Measurements from ENCODE around the gene TLE1. TPM values are rescaled to one million over a fixed set of nuclear protein-coding genes. Genes with fewer than 3 reads are reported as not detected.

TLE1 gene
- total RNA-seq, 1 experiment from 2014 or later: 7.3 TPM

DNA sequence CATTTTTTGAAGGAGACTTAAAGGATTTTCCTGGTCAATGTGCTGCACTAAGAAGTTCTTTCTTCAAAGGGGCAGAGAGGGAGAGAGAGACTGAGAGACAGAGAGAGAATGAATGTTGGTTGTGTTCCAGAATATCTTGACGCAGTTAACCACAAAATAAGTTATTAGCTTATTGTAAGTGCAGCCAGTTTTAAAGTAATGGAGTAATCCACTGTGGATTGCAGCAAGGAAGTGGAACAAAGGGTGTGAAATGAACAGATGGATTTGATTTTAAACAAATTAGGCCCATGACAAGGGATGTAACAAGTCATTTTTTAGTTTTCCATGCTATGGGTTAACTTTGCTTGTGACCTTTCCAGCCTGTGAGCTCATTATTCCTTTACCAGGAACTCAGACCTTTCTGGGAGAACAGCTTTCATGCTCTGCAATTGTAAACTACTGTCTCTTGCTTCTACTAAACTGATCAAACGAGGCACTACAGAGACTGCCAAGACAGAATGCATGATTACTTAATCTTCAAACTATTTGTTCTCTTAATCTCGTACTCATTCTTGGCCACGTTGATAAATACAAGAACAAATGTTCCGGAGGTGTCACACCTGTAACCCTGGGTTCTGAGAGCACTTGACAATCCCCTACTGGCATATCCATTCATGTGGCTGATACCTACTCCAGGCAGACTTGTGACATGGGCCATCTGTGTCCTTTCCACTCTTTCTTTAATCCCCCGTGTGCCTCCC, 131.1 kb downstream of the TLE1 start:
- DNase-seq (ENCODE audit: extremely low read depth, low read depth): no peak

DNA sequence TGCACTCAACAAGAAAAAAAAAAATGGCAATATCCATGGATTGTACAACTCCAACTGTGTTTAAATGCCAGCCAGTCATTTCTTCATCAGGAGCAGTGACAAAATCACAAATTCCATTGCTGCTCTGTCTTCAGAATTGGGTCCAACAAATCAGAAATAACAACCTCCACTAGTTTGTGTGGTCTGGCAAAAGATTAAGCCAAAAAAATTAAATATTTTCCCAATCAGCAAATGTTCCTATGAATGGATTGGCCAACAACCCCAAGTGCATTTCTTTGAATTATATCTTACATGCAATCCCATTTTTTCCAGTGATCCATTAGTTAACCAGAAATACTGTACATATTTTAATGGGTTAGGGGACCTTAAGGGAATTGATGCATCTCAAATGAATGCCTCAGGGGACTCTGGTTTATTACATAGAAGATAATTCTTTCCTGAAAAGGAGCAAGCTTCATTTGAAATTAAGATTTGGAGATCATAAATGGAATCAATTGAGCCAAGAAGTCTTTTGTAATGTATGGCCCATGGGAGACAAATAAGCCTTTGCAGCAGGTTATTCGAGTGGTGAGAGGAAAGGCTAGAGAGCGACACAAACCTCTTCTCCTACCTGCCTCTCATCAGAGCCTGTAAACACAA, 131.8 kb downstream of the TLE1 start:
- no peak for DNase-seq (ENCODE audit: extremely low read depth, low read depth)

DNA sequence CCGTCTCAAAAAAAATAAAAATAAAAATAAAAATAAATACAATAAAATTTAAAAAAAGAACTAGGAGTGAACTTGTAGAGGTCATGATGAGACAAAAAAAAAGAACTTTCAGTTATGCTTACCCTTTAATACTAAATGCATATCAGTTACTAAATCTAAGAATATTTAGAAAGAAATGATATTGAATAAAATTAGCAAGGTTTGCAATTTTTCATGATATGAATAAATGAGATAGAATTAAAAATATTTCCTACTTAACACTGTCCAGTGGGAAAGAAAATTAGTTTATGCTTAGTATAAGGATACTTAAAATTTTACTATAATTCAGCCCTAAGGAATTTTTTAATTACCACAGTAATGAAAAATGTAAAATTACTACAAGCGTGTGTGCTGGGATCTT, 132.4 kb downstream of the TLE1 start:
- DNase-seq (ENCODE audit: extremely low read depth, low read depth): no peak

DNA sequence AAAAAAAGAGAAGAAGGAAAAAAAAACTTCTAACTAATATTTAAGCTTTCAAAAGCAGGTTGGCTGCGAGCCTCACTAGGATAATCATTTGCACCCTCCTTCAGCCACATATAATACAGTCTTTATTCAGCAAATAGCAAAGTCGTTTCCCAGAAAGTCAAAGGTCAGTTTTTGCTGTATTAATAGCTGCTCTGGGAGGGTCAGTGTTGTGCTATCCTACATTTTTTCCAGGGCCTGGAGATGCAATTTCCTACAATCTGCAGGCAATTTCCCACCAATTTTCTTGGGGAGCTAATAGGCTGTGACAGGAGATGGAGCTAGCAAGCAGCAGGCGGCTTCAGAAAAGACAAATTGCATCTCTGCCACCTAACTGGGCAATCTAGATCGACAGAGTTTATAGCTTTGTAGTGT, 136.8 kb downstream of the TLE1 start:
- no peak for DNase-seq (ENCODE audit: extremely low read depth, low read depth)

DNA sequence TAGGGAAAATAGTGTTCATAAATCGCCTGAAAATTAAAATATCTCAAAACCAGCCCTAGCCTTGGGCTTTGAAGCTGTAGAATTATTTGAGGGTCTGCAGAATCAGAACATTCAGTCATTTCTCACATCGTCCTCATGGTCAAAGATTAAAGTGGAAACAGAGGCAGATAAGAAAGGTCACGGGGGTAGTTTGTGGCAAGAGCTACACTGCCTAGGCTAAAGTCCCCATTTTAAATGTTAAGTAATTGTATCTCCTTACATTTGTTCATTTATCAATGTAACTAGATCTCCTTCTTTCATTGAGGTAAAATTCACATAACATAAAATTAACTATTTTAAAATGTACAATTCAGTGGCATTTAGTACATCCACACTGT, 139.2 kb downstream of the TLE1 start:
- DNase-seq (ENCODE audit: extremely low read depth, low read depth): no peak

DNA sequence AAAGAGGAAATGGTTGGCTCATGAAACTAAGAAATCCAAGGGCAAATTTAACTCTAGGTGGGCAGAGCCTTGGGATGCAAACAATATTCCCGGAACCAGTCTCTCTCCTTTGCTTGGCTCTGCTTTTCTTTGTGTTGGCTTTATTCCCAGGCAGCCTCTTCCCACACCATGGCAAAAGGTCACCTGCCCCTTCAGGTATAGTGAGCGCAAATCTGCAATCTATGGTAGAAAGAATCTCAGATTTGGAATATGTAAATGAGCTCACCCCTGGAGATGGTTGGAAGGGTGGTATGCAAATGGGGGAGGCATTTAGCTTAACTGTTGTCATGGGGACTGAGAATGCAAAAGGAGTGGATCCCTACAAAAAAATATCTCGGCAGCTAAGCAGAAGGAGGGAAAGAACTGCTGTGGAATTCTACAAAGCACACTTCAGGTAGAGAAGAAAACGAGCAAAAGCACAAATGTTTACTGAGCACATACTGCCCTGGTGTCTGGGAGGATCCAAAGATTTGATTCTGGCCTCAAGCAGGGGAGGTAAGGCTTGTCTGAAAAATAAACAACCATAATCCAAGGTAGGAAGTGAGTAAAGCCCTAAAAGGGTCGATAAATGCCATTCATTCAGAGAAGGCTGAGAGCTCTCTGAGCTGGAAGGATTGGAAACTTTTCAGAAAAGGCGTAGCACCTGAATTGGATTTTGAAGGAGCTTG, 139.7 kb downstream of the TLE1 start:
- DNase-seq (ENCODE audit: extremely low read depth, low read depth): no peak

DNA sequence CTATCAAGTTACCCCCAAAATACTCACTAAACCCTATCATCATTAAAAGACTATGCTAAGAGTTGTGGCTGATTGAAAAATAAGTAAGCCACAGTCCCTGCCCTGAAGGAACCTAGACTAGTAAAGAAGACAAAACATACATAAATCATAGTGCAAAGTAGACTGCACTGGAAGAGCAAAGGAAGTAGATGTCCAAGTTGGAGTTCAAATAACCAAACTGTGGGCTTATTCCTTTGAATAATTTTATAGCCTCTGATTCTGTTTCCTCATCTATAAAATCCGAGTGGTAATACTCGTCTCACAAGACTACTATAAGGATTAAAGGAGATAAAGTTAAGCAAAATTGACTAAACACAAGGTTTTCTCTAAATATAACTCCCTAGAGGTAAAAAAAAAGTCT, 140.4 kb downstream of the TLE1 start:
- no peak for DNase-seq (ENCODE audit: extremely low read depth, low read depth)

DNA sequence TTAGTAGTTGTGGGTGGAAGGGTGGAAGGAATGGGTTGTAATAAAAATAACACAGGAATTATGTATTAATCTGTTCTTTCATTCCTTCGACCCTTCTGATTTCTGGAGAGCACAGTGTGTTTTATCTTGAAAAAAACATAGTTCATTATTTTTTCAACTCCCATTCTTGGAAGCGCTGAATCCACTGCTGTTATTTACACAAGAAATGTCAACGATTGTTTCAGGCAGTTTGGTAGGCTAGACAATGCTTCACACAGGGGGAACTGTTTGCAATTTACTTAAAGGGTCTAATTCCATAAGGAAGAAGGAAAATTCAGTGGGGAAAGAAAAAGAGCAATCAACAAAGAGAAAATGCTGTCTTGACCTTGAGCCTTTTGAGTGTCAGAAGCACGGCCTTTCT, 142.9 kb downstream of the TLE1 start:
- no peak for DNase-seq (ENCODE audit: extremely low read depth, low read depth)

DNA sequence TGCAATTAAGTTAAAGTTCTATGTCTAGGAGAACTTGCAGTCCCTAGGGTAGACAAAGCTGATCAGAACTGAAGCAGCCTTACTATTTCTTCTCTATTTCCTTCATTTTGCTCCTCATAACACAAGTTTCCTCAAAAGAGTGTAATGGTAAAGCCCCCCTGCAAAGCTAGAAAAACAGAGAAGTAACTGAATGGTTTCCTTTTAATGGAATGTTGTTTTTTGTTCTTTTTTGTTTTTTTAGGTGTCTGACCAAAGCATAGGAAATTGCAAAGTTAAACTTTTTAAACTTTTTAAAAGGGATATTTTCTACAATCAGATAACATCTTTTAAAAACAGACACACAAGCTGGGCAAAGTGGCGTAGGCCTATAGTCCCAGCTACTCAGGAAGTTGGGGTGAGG, 145.7 kb downstream of the TLE1 start:
- DNase-seq (ENCODE audit: extremely low read depth, low read depth): no peak

DNA sequence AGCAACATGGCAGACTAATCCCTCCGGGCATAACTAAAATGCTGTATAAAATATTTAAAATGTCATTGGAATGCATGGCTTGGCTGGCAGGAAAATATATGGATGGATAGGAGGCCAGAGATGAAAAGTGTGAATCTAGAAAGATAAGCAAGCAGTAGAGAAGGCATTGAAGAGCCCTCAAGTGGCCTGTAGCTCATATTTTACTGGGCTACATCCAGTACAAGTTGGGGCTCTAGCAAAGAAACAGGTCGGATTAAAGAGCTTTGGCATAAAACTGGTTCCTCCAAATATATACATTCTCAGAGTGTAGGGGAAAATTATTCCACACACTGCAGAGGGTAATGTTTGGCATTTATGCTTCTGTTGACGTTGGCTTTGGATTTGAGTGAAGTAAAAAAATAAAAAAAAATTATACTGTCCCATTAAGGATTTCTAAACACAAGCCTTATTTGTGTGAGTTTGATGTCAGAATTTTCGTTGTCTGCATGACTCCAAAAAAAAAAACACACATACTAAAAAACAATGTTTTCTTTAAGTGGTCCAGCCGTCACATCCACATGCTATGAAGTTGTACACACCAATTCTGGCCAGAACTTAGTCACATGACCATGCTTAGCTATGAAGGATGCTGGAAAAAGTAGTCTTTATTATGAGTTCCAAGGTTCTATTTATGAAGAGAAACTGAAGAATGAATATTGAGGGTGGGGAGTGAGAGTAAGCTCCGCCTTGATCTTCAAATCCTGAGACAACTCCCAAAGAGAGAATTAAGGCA, 147.0 kb downstream of the TLE1 start:
- no peak for DNase-seq (ENCODE audit: extremely low read depth, low read depth)

DNA sequence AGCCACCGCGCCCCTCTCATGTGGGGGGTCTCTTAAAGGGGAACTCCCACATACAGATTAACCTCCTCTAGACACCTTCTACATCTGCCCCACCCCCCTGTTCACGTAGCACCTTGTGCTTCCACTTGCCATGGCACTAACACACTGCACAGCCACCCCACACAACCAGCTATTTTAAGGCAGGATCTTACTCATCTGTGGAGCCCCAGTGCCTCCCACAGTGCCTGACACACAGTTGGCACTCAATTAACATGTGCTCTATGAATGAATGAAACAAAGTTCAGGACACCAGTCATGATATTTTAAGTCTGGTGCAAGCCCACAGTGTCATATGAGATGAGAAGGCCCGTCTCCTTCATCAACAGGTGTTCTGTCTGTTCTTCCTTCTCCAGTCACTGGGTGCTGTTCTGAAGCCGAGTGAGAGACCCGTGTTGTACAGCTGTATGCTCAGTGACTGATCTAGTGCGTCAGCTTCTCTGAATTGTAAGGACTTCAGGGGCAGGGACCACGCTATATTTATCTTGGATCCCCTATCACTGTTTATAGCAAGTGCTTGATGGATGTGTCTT, 149.1 kb downstream of the TLE1 start:
- no peak for DNase-seq (ENCODE audit: extremely low read depth, low read depth)

DNA sequence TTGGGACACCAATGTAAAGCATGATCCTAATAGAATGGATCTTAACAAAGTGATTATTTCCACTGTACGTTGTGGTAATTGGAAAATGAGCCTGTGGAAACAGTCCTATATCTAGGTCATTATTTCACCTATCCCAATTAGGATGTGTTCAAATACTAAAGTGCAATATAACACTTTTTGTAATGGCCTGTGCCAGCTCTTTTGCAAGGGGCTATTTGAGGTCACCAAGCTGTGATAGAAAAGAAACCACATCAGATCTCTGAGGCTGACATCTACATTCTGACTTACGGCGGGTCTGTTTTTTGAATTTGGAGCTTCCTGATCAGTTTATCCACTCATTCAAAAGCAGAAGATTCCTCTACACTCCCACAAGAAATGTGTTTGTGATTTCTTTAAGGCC, 150.0 kb downstream of the TLE1 start:
- no peak for DNase-seq (ENCODE audit: extremely low read depth, low read depth)

DNA sequence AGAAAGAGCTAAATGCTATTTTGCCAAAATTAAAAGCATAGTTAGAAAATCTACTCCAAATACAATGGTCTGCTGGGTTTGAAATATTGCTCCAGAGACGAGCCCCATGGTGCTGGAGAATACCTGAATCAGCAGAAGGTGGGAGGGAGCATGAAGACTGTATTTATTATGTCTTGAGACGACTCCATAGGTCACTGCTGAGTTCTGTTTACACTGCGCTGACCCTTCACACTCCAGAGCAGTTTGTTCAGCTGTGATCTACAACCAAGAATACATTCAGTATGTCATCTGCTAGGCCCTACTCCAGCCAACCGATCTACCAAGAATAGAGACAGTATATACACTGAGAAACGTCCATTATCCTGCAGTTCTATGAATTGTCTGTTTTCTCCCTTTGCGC, 150.5 kb downstream of the TLE1 start:
- DNase-seq (ENCODE audit: extremely low read depth, low read depth): no peak

DNA sequence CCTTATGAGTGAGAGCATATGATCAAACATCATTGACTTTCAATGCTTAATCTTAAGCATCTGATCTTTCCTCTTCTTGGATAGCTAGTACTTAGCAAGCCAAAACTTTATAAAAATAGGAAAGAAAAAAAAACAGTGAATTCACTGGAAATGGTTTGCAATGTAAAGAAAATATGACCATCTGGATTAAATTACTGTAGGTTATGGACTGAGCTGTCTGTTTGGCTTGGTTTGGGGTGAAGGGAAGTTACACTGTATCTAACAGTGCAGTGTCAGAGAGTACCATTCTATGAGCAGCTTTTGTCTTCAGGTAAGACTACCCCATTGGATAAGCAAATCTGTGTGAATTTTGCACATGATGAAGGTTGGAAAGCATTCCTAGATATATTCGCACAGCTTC, 151.4 kb downstream of the TLE1 start:
- no peak for DNase-seq (ENCODE audit: extremely low read depth, low read depth)

DNA sequence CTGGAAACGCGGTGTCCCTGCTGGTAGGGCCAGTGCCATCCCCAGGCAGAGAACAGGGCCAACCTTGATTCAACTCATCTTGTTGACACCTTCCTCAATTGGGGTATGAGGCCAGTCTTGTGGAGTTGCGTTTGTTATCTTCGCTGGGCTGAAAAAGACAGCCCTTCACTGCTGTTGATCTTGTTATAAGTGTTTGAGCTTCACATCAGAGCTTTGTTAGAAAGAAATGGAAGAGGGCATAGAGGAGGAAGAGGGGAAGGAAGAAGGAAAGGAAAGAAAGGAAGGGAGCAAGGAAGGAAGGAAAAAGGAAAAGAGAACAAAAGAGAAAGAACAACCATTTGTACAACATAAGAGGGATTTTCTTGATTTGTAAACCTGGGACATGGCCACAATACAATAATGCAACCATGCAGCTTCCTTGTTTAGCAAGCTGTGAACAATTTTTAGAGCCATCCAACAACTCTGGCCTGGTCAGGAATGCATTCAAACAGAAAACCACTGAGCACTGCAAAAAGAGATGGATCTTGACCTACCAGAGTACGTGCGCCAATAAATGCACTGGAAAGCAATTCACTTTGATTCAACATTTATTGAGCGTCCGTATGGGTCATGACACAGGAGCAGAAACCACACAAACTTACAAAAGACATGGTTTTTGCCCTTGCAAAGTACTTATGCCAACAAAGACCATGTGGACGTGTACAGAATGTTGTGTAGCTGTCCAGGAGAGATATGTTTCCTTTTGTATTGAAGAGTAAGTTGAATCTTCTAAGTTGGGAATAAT, 152.9 kb downstream of the TLE1 start:
- no peak for DNase-seq (ENCODE audit: extremely low read depth, low read depth)

DNA sequence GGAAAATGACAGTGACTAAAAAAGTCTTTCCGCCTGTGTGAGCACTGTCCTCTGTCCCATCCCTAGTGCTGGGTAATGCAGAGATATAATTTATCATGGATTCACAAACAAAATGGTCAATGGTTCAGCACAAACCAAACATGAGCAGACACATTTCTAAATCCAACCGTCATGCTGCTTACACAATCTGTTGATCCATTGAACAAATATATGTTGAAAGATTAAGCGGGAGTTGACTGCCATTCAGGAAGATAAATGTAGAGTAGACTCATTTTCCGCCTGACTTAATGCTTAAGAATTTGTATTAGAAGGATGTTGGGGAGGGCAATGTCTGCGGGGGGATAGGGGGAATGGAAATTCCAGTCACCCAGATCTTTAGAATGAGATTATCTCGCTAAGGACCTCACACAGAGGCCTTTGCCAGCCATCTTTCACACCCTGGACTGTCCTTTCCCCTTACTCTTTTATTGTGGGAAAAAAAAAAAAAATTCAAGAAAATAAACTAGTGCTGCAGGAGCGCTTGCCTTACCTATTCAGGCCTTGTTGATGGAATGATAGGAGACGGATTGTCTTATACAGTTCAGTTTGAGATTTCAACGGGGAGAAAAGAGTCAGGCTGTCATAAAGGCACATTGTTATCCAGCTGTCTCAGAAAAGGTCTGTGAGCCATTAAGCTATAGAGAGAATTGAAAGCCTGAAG, 153.7 kb downstream of the TLE1 start:
- DNase-seq (ENCODE audit: extremely low read depth, low read depth): peak; percentile 21

DNA sequence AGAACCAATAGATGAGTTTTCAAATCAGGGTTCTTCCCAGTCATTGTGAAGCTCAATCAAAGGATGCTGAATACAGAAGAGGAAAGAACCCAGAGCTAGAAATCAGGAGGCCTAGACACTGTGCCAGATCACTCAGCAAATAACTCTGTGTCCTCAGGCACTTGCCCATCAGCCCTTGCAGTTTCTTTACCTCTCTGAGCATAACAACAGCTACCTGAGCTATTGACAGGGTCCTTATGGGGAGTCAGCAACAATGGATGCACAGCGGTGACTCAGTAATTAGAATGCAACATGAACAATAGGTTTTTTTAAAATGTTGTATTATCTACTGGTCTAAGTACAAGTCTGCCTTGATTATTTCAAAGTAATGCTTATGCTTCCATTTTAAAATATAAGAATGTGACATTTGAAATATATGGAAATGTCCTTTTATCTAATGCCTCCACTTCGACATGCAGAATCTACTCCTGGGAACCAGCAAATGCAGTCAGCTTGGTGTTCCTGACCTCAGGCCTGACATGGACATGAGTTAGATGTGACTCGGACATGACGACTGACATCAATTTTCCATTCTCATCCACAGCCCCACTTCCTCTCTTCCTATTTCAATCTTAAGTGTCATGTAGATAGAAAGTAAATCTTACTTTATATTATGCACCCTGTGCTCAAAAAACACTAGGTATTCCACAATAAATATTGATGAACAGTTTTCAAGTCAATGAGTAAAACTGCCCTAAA, 155.0 kb downstream of the TLE1 start:
- no peak for DNase-seq (ENCODE audit: extremely low read depth, low read depth)
